ENCODE results near the gene ZNF195.
"Not testable (repeated sequence)": the region's sequence is repeated elsewhere in the genome, so short reads cannot be mapped to it uniquely, and the experiment has no call there.

DNA sequence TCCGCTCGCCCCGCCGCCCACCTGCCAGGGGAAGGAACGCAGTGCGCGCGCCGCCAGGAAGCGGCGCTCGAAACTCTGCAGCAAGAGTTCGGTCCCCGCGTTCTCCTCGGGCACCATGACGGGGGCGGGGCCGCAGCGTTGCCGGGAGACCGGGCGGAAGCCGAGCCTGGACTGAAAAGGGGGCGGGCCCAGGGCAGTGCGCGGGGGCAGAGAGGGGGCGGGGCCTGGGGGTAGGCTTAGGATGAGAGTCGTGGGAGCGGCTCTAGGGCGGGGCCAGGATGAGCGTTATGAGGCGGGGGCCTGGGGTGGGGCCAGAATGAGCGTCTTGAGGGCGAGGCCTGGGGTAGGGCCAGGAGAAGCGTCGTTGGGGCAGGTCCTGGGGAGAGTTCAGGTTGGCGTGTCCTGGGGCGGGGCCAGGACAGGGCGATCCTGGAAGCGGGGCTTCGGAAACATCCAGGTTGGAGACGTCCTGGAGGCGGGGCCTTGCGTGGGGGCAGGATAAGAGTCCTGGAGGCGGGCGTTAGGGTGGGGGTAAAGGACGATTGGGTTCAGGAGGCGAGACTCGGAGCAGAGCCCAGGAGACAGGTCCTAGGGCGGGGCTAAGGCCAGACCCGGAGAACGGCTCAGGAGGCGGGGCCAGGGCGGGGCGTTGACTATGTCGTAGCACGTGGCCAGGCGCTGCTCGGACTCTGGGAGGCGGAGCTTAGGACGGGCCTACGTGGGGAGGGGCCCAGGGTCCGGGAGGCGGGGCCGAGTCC lies 43.6 kb upstream of the ZNF195 start:
- not testable (repeated sequence) for TF ChIP-seq CTCF (tag by site-specific recombination; IDR thresholded peaks at IDR 0.05); ZNF324 (tag by site-specific recombination; IDR thresholded peaks at IDR 0.05); ZBTB11 (tag by site-specific recombination; conservative IDR thresholded peaks at IDR 0.05; ENCODE audit: low read depth); ZNF530 (tag by site-specific recombination; IDR thresholded peaks at IDR 0.05; ENCODE audit: low read depth); ZBTB48 (tag by site-specific recombination; IDR thresholded peaks at IDR 0.05); MZF1 (tag by site-specific recombination; IDR thresholded peaks at IDR 0.05; ENCODE audit: borderline replicate concordance); ZNF350 (tag by site-specific recombination; IDR thresholded peaks at IDR 0.05)
- TF ChIP-seq, protein P1, sequence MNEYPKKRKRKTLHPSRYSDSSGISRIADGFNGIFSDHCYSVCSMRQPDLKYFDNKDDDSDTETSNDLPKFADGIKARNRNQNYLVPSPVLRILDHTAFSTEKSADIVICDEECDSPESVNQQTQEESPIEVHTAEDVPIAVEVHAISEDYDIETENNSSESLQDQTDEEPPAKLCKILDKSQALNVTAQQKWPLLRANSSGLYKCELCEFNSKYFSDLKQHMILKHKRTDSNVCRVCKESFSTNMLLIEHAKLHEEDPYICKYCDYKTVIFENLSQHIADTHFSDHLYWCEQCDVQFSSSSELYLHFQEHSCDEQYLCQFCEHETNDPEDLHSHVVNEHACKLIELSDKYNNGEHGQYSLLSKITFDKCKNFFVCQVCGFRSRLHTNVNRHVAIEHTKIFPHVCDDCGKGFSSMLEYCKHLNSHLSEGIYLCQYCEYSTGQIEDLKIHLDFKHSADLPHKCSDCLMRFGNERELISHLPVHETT (tag by site-specific recombination; IDR thresholded peaks at IDR 0.05), result not testable (repeated sequence)
